Measurements from ENCODE around the gene PLA2G4E.

PLA2G4E gene

GRCh38 chr15:41936649-41937567 lies 83.9 kb downstream of the PLA2G4E start:
- no peaks in the 10 kb centered on the region for H3K27me3 ChIP-seq (ENCODE audit: control insufficient read depth, insufficient read depth, low read length, poor library complexity, severe bottlenecking)
- no peaks in the 10 kb centered on the region for H3K9me3 ChIP-seq (ENCODE audit: control insufficient read depth, low read length)
- 89% methylated on average over 19 of the region's 19 CpGs for WGBS, 2 experiments
- H3K4me1 ChIP-seq (ENCODE audit: control insufficient read depth, insufficient read depth, low read length), result peaks cover 27% of the 10 kb centered on the region
- H3K4me3 ChIP-seq (ENCODE audit: insufficient read depth, low read depth, low read length), result no peak overlapping the region
- H3K36me3 ChIP-seq (ENCODE audit: control insufficient read depth, insufficient read depth, low read length), result no peaks in the 10 kb centered on the region
- no peak overlapping the region for H3K27ac ChIP-seq (ENCODE audit: insufficient read depth, low read depth, low read length, poor library complexity, severe bottlenecking)

GRCh38 chr15:41936155-41936554 lies 84.7 kb downstream of the PLA2G4E start:
- peaks cover 20% of the 10 kb centered on the region for H3K4me1 ChIP-seq (ENCODE audit: control insufficient read depth, insufficient read depth, low read length)
- H3K27ac ChIP-seq (ENCODE audit: insufficient read depth, low read depth, low read length, poor library complexity, severe bottlenecking), result no peak overlapping the region
- H3K4me3 ChIP-seq (ENCODE audit: insufficient read depth, low read depth, low read length), result no peak overlapping the region
- WGBS, 2 experiments, result 95 to 98% methylated on average over 2 of the region's 3 CpGs
- H3K9me3 ChIP-seq (ENCODE audit: control insufficient read depth, low read length), result no peaks in the 10 kb centered on the region
- H3K36me3 ChIP-seq (ENCODE audit: control insufficient read depth, insufficient read depth, low read length), result no peaks in the 10 kb centered on the region
- no peaks in the 10 kb centered on the region for H3K27me3 ChIP-seq (ENCODE audit: control insufficient read depth, insufficient read depth, low read length, poor library complexity, severe bottlenecking)

- Histone ChIP-seq H3K36me3 (ENCODE audit: control insufficient read depth, insufficient read depth, low read length) (no peaks in the 10 kb centered on the region), H3K9me3 (ENCODE audit: control insufficient read depth, low read length) (no peaks in the 10 kb centered on the region), H3K4me3 (ENCODE audit: insufficient read depth, low read depth, low read length) (no peak overlapping the region), H3K27me3 (ENCODE audit: control insufficient read depth, insufficient read depth, low read length, poor library complexity, severe bottlenecking) (no peaks in the 10 kb centered on the region), H3K4me1 (ENCODE audit: control insufficient read depth, insufficient read depth, low read length) (peaks cover 16% of the 10 kb centered on the region), H3K27ac (ENCODE audit: insufficient read depth, low read depth, low read length, poor library complexity, severe bottlenecking) (no peak overlapping the region)
- 88% methylated on average over 5 of the region's 5 CpGs for WGBS, 2 experiments
Measured at GRCh38 chr15:41935566-41936020, 85.2 kb downstream of the PLA2G4E start.

- Histone ChIP-seq H3K4me1 (ENCODE audit: control insufficient read depth, insufficient read depth, low read length) (peaks cover 16% of the 10 kb centered on the region), H3K27me3 (ENCODE audit: control insufficient read depth, insufficient read depth, low read length, poor library complexity, severe bottlenecking) (no peaks in the 10 kb centered on the region), H3K27ac (ENCODE audit: insufficient read depth, low read depth, low read length, poor library complexity, severe bottlenecking) (no peak overlapping the region), H3K36me3 (ENCODE audit: control insufficient read depth, insufficient read depth, low read length) (no peaks in the 10 kb centered on the region), H3K4me3 (ENCODE audit: insufficient read depth, low read depth, low read length) (no peak overlapping the region), H3K9me3 (ENCODE audit: control insufficient read depth, low read length) (no peaks in the 10 kb centered on the region)
- 72 to 75% methylated on average over 4 of the region's 4 CpGs for WGBS, 2 experiments
Measured at GRCh38 chr15:41934843-41935242, 86.0 kb downstream of the PLA2G4E start.

- Histone ChIP-seq H3K9me3 (ENCODE audit: control insufficient read depth, low read length) (no peaks in the 10 kb centered on the region), H3K4me3 (ENCODE audit: insufficient read depth, low read depth, low read length) (no peak overlapping the region), H3K4me1 (ENCODE audit: control insufficient read depth, insufficient read depth, low read length) (peaks cover 16% of the 10 kb centered on the region), H3K36me3 (ENCODE audit: control insufficient read depth, insufficient read depth, low read length) (no peaks in the 10 kb centered on the region), H3K27ac (ENCODE audit: insufficient read depth, low read depth, low read length, poor library complexity, severe bottlenecking) (no peak overlapping the region), H3K27me3 (ENCODE audit: control insufficient read depth, insufficient read depth, low read length, poor library complexity, severe bottlenecking) (no peaks in the 10 kb centered on the region)
- 74 to 75% methylated on average over 10 of the region's 10 CpGs for WGBS, 2 experiments
Measured at GRCh38 chr15:41933771-41934170, 87.1 kb downstream of the PLA2G4E start.

- Histone ChIP-seq H3K9me3 (ENCODE audit: control insufficient read depth, low read length) (no peaks in the 10 kb centered on the region), H3K4me1 (ENCODE audit: control insufficient read depth, insufficient read depth, low read length) (peaks cover 16% of the 10 kb centered on the region), H3K27me3 (ENCODE audit: control insufficient read depth, insufficient read depth, low read length, poor library complexity, severe bottlenecking) (no peaks in the 10 kb centered on the region), H3K36me3 (ENCODE audit: control insufficient read depth, insufficient read depth, low read length) (no peaks in the 10 kb centered on the region), H3K4me3 (ENCODE audit: insufficient read depth, low read depth, low read length) (no peak overlapping the region), H3K27ac (ENCODE audit: insufficient read depth, low read depth, low read length, poor library complexity, severe bottlenecking) (no peak overlapping the region)
- WGBS, 2 experiments, result 91 to 94% methylated on average over 6 to 7 of the region's 7 CpGs
Measured at GRCh38 chr15:41933326-41933725, 87.5 kb downstream of the PLA2G4E start.

- no peak overlapping the region for H3K4me3 ChIP-seq (ENCODE audit: insufficient read depth, low read depth, low read length)
Measured at GRCh38 chr15:41932511-41933289, 88.1 kb downstream of the PLA2G4E start.

GRCh38 chr15:41932101-41932500 lies 88.7 kb downstream of the PLA2G4E start:
- WGBS, 2 experiments, result 95 to 96% methylated on average over 9 of the region's 9 CpGs
- peaks cover 10% of the 10 kb centered on the region for H3K4me1 ChIP-seq (ENCODE audit: control insufficient read depth, insufficient read depth, low read length)
- no peaks in the 10 kb centered on the region for H3K9me3 ChIP-seq (ENCODE audit: control insufficient read depth, low read length)
- H3K4me3 ChIP-seq (ENCODE audit: insufficient read depth, low read depth, low read length), result no peak overlapping the region
- no peak overlapping the region for H3K27ac ChIP-seq (ENCODE audit: insufficient read depth, low read depth, low read length, poor library complexity, severe bottlenecking)
- H3K27me3 ChIP-seq (ENCODE audit: control insufficient read depth, insufficient read depth, low read length, poor library complexity, severe bottlenecking), result no peaks in the 10 kb centered on the region
- no peaks in the 10 kb centered on the region for H3K36me3 ChIP-seq (ENCODE audit: control insufficient read depth, insufficient read depth, low read length)

More at GRCh38 chr15:41932511-41933289, 88.1 kb downstream of the PLA2G4E start:
- 84% methylated on average over 16 of the region's 16 CpGs for WGBS, 2 experiments
- peaks cover 10% of the 10 kb centered on the region for H3K4me1 ChIP-seq (ENCODE audit: control insufficient read depth, insufficient read depth, low read length)
- H3K9me3 ChIP-seq (ENCODE audit: control insufficient read depth, low read length), result no peaks in the 10 kb centered on the region
- no peaks in the 10 kb centered on the region for H3K36me3 ChIP-seq (ENCODE audit: control insufficient read depth, insufficient read depth, low read length)
- no peak overlapping the region for H3K27ac ChIP-seq (ENCODE audit: insufficient read depth, low read depth, low read length, poor library complexity, severe bottlenecking)
- no peaks in the 10 kb centered on the region for H3K27me3 ChIP-seq (ENCODE audit: control insufficient read depth, insufficient read depth, low read length, poor library complexity, severe bottlenecking)

All from ectodermal cell (in vitro differentiated cells).